Uterus (tissue), 2 donors: ENCODE measurements around the gene KCNH4.
A peak's percentile ranks its signal among the peaks of the same experiment; 100 is the strongest.

Source experiments
- POLR2A ChIP-seq, 2 donors: fragments of 450-650 bp; IDR thresholded peaks; one replicate each; pipeline ENCODE4 v1.6.1; 2016; ENCODE audit warnings: antibody characterized with exemption in 2 of 2, mild to moderate bottlenecking in 1 of 2, moderate library complexity in 1 of 2
- TF ChIP-seq, protein P1 (sequence below), 4 experiments: fragments of 200-600 bp in 2 of 4; fragments of 450-650 bp in 2 of 4; sonication (generic) in 2 of 4; IDR thresholded peaks; one replicate each; pipeline ENCODE4 v1.5.1; 2016 to 2019; ENCODE audit warnings: antibody characterized with exemption in 4 of 4, mild to moderate bottlenecking in 2 of 4, moderate library complexity in 1 of 4

DNA sequence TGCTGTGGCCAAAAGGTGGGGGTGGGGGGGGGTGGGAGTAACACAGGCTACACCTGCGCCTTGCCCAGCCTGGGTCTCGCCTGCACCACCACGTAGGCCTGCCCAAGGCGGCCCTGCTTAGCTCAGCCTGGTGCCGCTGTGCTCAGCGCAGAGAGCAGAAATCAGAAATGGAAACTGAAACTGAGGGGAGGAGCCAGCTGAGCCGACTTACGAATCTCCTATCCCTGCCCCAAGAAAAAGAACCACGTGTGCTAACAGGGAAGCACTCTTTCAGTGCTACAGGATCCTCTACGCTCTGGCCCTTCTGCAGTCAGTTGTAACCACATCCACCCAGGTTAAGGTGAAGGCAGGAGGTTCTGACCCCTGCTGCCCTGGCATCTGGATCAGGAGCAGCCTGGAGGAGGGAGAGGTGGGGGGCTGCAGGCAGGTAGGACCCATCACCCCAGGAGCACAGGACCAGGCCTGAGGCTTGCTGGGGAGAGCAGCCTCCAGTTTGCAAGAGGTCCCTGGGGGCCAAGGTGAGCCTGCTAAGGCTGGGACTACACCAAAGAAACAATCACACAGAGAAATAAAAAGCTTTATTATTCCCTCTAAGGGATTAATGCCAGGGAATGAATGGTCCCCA lies 68.3 kb downstream of the KCNH4 start, which contains the start of gene DHX58:
- TF ChIP-seq, protein P1, sequence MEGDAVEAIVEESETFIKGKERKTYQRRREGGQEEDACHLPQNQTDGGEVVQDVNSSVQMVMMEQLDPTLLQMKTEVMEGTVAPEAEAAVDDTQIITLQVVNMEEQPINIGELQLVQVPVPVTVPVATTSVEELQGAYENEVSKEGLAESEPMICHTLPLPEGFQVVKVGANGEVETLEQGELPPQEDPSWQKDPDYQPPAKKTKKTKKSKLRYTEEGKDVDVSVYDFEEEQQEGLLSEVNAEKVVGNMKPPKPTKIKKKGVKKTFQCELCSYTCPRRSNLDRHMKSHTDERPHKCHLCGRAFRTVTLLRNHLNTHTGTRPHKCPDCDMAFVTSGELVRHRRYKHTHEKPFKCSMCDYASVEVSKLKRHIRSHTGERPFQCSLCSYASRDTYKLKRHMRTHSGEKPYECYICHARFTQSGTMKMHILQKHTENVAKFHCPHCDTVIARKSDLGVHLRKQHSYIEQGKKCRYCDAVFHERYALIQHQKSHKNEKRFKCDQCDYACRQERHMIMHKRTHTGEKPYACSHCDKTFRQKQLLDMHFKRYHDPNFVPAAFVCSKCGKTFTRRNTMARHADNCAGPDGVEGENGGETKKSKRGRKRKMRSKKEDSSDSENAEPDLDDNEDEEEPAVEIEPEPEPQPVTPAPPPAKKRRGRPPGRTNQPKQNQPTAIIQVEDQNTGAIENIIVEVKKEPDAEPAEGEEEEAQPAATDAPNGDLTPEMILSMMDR (IDR thresholded peaks at IDR 0.05), result peak in 1 of 4 experiments; percentile 28
- TF ChIP-seq POLR2A (IDR thresholded peaks at IDR 0.05), result peak; percentile 30 to 70
